8988T (cell line): ENCODE data around the gene PTGES3.
"Not testable (repeated sequence)": the region's sequence is repeated elsewhere in the genome, so short reads cannot be mapped to it uniquely, and the experiment has no call there.

ENCODE experiments used
- DNase-seq: peaks from one replicate; pipeline ENCODE4 v3.0.0; 2011

PTGES3 gene

DNA sequence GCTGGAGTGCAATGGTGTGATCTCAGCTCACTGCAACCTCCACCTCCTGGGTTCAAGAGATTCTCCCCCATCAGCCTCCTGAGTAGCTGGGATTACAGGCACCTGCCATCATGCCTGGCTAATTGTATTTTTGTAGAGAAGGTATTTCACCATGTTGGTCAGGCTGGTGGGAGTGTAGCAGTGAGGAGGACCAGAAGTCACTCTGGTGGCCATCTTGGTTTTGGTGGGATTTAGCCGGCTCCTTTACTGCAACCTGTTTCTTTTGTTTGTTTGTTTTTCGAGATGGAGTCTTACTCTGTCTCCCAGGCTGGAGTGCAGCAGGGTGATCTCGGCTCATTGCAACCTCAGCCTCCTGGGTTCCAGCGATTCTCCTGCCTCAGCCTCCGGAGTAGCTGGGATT is 16.4 kb upstream of the PTGES3 start:
- DNase-seq, result not testable (repeated sequence)

DNA sequence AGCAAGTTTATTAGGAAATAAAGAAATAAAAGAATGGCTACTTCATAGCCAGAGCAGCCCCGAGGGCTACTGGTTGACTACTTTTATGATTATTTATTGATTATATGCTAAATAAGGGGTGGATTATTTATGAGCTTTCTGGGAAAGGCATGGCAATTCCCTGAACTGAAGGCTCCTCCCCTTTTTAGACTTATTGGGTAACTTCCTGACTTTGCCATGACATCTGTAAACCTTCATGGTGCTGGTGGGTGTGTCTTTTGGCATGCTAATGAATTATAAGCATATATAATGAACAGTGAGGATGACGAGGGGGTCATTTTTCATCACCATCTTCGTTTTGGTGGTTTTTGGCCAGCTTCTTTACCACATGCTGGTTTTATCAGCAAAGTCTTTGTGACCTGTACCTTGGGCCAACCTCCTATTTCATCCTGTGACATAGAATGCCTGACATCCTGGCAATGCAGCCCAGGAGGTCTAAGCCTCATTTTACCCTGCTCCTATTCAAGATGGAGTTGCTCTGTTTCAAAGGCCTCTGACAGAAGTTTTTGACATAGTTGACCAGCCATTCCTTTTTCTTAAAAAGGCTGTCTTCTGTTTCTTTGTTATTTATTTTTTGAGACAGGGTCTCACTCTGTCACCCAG is 11.1 kb upstream of the PTGES3 start:
- no peak for DNase-seq

DNA sequence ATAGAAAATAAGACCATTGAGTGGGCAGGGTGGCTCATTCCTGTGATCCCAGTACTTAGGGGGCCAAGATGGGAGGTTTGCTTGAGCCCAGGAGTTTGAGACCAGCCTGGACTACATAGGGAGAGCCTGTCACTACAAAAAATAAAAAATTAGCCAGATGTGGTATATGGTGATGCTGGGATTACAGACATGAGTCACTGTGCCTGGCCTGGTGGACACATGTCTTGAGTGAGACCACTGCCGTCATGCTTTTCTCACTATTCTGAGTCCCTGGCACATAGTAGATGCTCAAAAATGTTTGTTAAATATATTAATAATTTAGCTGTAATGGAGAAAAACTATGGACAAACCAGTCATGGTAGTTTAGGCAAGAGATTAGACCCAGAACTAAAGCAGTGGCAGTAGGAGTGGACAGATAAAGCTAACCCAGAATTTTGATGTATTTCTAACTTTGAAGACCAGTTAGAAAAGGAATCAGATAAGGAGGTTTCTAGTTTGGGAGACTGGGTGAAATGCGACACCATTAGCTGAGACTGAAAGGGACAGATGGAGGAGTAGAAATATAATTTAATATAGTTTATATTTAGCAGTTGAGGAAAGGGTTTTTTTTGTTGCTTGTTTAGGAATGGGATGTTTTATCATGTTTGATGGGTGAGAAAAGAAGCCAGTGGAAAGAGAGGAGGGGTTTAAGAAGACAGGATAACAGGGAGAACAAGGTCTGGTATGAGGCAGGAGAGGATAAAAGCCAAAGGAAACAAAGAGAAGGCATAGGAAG is 7.4 kb upstream of the PTGES3 start:
- no peak for DNase-seq

DNA sequence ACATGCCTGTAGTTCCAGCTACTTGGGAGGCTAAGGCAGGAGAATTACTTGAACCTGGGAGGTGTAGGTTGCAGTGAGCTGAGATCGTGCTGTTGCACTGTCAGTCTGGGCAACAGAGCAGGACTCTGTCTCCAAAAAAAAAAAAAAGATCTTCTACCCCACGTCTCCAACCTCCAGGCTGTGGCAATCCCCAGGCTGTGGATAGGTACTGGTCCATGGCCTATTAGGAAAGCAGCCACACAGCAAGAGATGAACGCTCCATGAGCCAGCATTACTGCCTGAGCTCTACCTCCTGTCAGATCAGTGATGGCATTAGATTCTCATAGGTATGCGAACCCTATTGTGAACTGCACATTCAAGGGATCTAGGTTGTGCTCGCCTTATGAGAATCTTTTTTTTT is 6.1 kb upstream of the PTGES3 start:
- no peak for DNase-seq

DNA sequence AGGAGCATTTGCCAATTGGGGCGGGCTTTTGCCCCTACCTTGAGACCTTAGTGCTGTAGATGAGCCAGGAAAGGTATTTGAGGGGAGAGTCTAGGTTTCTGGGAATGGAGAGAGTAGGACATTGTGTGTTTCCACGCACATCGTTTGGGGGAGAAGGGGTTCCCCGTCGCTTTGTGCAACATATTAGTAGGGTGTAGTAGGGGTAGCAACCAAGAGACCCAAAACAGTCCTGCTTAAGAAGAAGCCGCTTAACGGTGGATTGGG is 694 bp upstream of the PTGES3 start:
- no peak for DNase-seq

DNA sequence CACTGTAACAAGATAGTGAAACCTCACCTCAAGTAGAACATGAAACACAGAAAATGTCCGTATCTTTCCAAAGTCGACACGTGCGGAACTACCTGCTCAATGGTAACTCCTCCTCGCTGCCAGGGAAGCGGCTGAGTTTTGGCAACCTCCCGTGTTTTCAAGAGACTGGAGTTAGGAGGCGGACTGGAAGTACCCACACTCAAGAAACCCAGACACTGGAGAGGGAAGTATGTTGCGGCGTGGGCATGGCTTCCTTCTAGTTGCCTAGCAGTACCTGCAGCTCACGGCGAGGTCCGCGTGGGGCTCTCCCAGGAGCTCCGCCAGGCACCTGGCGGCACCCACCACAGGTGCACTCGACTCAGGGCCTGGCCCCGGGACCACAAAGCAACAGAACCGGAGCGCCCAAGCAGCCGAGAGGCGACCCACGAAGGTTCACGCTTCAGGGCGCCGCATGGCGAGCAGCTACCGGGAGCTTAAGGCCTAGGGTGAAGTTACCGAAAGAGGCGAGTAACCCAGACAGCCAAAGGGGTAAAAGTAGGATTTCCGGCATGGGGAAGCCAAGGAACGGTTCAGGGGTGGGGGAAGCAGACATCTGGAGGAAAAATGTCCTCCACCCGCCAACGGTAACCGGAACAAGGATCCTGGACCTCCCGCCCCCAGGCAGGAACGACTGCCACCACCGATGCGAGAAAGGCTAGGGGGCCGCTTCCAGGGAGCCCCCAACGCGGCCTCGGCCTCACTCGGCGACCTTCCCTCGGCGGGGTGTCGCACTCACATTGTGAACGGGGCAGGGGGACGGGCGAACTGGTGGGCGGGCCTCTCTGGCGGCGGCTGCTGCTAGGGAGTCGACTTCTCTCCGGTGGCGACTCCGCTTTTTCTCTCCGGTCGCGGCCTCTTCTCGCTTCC is 608 bp downstream of the PTGES3 start:
- DNase-seq, result no peak

DNA sequence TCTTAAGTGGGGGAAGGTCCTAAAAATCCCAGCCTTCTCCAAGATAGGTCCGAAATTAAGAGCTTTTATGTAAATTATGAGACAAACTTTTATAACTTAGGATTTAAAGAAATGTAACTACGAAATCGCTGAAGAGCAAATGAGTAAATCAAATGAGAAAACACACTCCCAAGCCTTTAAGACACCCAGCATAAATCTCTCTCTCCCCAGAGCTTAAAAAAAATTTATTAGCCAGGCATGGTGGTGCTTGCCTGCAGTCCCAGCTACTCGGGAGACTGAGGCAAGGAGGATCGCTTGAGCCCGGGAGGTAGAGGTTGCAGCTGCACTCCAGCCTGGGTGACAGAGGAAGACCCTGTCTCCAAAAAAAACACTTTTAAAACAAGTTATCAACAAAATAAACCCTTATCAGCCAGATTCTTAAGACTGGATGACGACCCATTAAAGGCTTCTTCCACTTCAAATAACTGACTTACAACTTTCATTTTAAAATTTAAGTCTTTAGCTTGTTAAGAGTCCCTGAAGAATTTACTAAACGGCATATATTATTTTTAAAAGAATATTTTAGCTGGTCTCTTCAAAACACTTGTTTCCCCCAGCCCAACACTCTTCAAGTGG is 3.2 kb downstream of the PTGES3 start:
- no peak for DNase-seq

DNA sequence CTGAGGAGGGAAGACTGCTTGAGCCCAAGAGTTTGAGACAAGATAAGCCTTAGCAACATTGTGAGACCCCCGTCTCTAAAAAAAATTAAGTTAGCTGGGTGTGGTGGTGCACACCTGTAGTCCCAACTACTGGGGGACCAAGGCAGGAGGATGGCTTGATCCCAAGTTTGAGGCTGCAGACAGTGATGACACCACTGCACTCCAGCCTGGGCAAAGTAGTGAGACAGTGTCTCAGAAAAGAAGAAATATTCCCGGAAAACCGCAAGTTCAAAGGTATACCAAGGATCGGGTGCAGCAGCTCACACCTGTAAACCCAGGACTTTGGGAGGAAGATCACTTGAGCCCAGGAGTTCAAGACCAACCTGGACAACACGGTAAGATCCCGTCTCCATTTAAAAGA is 5.8 kb downstream of the PTGES3 start:
- DNase-seq, result no peak

DNA sequence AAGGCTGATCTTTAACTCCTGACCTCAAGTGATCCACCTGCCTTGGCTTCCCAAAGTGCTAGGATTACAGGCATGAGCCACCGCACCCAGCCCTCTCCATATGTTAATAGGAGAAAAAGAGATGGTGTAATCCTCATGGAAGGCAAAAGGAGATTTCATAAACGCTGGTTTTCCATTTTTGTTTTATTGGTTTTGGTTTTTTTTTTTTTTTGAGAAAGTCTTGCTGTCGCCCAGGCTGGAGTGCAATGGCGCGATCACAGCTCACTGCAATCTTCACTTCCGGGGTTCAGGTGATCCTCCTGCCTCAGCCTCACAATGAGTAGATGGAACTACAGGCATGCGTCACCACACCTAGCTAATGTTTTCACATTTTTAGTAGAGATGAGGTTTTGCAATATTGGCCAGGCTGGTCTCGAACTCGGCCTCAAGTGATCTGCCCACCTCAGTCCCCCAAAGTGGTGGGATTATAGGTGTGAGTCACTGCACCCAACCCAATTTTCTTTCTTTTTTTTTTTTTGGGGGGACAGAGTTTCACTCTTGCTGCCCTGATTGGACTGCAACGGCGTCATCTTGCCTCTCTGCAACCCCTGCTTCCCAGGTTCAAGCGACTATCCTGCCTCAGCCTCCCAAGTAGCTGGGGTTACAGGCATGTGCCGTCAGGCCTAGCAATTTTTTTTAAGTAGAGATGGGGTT is 8.1 kb downstream of the PTGES3 start:
- DNase-seq, result no peak

DNA sequence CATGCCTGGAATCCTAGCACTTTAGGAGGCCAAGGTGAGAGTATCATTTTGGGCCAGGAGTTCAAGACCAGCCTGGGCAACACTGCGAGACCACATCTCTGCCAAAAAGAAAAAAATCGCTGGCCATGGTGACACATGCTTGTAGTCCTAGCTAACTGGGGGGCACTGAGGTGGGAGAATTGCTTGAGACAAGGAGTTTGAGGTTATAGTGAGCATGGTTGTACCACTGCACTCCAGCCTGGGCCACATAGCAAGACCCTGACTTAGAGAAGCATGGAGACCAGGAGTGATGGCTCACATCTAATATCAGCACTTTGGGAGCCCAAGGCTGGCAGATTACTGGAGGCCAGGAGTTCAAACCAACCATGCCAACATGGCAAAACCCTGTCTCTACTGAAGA is 9.2 kb downstream of the PTGES3 start:
- DNase-seq, result no peak

DNA sequence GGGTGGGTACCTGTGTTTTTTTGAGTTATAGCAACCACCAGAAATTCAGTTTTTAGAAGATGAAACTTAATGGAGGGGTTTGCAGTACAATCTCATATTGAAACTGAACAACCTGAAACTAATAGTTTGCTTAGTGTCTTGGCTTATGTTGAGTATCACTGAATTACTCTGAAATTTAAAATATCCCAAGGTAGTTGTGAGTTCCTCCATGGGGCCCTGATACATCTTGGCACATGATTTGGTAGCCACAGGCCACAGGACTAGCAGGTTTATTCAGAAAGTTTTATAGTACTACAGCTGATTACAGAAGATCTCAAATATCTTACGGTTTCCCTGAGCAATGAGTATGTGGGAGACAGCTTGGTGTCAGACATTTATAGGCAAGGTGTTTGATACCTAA is 10.4 kb downstream of the PTGES3 start:
- DNase-seq, result no peak

DNA sequence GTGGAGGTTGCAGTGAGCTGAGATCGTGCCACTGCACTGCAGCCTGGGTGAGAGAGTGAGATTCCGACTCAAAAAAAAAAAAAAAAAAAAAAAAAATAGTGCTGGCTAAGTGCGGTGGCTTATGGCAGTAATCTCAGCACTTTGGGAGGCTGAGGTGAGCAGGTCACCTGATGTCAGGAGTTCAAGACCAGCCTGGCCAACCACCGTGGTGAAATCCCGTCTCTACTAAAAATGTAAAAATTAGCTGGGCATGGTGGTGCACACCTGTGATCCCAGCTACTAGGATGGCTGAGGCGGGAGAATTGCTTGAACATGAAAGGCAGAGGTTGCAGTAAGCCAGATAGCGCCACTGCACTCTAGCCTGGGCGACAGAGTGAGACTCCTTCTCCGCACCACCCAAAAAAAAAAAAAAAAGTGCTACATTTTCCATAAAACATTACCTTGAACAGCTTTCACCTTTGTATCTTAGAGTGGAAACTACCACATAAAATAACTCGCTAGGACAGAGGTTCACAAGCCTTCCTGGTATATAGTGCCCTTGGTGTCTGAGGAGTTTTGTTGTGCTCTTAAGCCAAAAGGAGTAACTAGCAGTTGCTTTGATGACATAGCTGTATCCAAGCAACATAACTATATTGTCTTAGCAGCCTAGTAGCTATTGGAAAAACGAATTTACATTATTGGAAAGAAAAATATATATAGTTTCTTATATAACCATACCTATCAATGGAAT is 11.1 kb downstream of the PTGES3 start:
- DNase-seq, result no peak

DNA sequence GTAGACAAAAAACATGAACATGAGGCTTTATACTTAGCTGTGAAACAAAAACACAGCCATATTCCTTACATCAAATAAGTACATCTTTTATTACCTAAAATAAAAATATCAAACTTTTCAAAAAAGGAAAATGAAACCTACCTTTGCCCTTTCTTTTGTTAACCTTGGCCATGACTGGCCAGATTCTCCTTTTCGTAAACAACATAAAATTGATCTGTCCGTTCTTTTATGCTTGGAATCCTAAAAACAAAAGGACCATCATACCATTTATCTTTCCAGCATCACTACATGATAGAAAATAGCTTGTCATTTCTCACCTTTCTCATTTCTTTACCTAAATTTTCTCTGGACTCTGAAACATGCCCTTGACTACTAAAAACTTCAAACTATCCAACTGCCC is 16.5 kb downstream of the PTGES3 start:
- DNase-seq, result no peak

DNA sequence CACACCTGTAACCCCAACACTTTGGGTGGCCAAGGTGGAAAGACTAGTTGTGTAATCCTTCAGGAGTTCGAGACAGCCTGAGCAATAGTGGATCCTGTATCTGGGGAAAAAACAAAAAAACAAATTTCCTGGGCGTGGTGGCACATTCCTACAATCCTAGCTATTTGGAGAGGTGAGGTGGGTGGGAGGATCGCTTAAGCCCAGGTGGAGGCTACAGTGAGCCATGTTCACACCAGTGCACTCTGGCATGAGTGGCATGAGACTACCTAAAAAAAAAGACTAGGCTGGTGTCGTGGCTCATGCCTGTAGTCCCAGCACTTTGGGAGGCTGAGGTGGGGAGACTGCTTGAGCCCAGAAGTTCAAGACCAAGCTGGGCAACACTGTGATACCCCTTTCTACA is 17.2 kb downstream of the PTGES3 start:
- no peak for DNase-seq

DNA sequence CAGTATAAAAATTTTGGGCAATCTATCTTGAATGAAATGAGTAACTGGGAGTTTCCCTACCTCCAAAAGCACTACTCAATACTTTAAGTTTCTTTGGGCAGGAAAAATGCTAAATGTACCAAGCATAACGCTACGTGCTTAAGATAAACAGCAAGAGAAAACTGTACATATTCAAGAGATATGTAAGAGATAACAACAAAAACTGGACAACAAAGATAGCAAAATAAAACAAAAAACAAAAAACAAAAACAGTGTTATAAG is 20.0 kb downstream of the PTGES3 start:
- DNase-seq, result no peak

DNA sequence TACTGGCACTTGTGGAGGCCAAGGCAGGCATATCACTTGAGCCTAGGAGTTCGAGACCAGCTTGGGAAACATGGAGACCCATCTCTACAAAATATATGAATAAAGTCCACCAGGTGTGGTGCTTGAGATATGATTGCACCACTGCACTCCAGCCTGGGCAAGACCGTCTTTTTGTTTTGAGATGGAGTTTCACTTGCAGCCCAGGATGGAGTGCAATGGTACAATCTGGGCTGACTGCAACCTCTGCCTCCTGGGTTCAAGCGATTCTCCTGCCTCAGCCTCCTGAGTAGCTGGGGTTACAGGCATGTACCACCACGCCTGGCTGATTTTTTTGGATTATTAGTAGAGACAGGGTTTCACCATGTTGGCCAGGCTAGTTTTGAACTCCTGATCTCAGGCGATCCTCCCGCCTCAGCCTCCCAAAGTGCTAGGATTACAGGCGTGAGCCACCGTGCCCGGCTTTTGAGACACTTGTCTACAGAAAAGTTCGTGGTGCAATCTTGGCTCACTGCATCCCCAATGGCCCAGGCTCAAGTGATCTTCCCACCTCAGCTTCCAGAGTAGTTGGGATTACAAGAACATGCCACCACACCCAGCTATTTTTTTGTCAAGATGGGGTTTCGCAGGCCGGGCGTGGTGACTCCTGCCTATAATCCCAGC is 26.0 kb downstream of the PTGES3 start:
- DNase-seq, result no peak

DNA sequence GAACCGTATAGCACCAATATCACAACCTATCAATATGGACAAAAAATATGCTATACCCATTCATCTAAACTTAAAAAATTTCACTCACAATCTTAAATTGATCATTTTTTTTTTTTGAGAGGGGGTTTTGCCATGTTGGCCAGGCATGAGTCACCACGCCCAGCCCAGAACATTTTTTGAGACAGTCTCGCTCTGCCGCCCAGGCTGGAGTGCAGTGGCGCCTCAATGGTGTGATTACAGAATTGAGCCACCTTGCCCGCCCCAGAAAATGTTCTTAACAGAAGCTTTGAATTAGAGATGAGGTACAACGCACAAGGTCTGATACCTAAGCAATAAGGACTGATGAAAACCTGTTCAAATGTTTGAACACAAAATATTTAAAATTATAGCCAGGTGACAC is 26.5 kb downstream of the PTGES3 start:
- DNase-seq, result no peak

DNA sequence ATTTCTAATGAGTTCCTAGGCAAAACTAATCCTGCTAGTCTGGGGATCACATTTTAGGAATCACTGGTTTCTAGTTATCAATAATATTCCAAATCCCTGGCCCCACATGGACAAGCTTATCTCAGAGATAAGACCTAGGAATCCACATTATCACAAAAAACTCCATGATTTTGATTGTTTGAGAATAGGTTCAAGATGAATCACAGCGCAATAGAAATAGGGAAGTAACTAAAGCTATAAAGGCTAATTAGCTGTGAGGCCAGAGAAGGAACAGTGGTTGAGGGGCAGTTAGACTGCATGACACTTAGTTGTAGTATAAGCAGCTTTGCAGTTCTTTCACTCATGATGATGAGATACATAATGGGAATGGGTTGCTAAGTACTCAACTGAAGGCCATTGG is 29.2 kb downstream of the PTGES3 start:
- no peak for DNase-seq

DNA sequence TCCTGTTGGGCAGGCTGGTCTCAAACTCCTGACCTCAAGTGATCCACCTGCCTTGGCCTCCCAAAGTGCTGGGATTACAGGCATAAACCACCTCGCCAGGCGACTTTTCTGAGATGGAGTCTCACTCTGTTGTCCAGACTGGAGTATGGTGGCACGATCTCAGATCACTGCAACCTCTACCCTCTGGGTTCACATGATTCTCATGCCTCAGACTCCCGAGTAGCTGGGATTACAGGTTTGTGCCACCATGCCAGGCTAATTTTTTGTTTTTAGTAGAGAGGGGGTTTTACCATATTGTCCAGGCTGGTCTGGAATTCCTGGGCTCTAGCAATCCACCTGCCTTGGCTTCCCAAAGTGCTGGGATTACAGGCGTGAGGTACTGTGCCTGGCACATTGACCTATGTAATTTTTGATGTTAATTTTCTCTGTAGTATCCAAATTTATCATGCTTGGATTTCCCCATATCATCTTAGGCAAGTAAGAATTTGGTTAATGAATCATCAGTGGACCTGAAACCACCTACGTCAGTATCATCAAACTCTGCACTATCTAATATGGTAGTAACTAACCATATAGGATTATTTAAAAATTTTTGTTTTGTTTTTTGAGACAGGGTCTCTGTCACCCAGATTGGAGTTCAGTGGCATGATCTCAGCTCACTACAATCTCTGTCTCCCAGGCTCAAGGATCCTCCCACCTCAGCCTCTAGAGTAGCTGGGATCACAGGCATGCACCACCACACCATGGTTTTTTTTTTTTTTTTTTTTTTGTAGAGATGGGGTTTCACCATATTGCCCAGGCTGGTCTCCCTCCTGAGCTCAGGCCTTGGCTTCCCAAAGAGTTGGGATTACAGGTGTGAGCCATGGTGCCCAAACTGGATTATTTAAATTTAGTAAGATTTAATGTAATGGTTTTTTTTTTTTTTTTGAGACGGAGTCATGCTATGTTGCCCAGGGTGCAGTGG is 30.4 kb downstream of the PTGES3 start:
- no peak for DNase-seq

DNA sequence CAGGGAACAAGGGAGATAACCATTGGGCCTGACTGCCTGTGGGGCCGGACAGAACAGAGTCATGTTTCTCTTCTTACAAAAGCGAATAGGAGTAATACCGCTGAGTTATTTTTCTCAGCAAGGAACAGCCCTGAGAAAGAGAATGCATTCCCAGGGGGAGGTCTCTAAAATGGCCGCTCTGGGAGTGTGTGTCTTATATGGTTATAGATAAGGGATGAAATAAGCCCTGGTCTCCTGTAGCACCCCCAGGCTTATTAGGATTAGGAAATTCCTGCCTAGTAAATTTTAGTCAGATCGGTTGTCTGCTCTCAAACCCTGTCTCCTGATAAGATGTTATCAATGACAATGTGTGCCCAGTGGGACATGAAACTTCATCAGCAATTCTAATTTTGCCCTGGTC is 34.3 kb downstream of the PTGES3 start:
- not testable (repeated sequence) for DNase-seq

DNA sequence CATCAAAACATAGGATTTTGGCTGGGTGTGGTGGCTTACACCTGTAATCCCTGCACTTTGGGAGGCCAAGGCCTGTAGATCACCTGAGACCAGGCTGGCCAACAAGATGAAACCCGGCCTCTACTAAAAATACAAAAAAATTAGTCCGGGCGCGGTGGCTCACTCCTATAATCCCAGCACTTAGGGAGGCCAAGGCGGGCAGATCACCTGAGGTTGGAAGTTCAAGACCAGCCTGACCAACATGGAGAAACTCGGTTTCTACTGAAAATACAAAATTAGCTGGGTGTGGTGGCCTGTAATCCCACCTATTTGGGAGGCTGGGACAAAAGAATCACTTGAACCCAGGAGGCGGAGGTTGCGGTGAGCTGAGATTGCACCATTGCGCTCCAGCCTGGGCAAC is 40.1 kb downstream of the PTGES3 start:
- not testable (repeated sequence) for DNase-seq
